Measurements from ENCODE around the gene PABPN1L. TPM values are rescaled to one million over a fixed set of nuclear protein-coding genes. Genes with fewer than 3 reads are reported as not detected.

Gene PABPN1L
- total and polyA plus RNA-seq, 2 experiments from 2014 or later, result not detected

DNA sequence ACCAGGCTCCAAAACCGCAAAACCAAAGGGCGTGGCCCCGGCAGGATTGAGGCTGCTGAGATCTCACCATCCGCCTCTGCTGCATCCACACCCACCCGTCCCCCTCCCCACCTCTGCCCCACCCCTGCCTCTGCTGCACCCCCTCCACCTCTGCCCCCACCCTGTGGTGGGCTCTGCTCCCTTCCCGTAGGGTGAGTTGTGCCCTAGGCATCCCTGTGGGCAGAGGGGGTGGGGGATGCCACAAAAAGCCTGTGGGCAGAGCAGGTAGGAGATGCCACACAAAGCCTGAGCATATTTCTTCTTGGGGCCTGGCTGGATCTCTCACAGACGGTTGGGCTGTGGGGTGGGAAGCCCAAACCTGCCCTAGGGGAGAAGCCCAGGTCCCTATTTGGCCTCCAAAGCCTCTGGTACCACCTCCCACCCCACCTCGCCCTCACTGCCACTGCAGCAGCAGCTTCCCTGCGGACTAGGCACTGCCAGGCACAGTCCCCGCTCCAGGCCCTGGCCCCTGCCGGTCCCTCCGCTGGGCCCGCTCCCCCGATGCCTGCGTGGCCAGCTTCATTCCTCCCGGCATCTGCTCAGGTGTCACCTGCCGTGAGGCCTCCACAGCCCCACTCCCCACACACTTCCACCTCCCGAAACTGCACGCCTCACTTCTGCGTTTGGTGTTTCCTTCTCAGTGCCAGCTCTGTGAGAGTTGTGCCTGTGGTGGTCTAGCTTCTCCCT, 11.3 kb upstream of the PABPN1L start:
- Mint-ChIP-seq H3K4me3 (no peak overlapping the region), H3K27me3 (ENCODE audit: insufficient read depth, low read depth, poor library complexity) (peaks cover 19% of the 10 kb centered on the region), H3K9me3 (no peaks in the 10 kb centered on the region; the same call in none of the 3 replicates), H3K36me3 (ENCODE audit: low read depth) (no peaks in the 10 kb centered on the region; the same call in 2 of the 3 replicates), H3K4me1 (no peaks in the 10 kb centered on the region; the same call in 2 of the 3 replicates), H3K27ac (no peak overlapping the region)
- no peaks in the 10 kb centered on the region for H3F3A ChIP-seq (replicated peaks; ENCODE audit: low read depth)
- DNase-seq (ENCODE audit: low spot score) (no peak), ATAC-seq (no peak)
- no peak overlapping the region for H2AFZ ChIP-seq
- TF ChIP-seq JUNB (IDR thresholded peaks at IDR 0.05; ENCODE audit: unreplicated experiment) (no peak), EZH2phosphoT487 (IDR thresholded peaks at IDR 0.05; ENCODE audit: unreplicated experiment) (no peak), NANOG (IDR thresholded peaks at IDR 0.05; ENCODE audit: borderline replicate concordance) (no peak), ZNF114 (CRISPR knock-in tag; IDR thresholded peaks at IDR 0.05) (no peak)
- no peaks in the 10 kb centered on the region for H3K27me3 ChIP-seq (ENCODE audit: insufficient read depth)
- H3K9me2 ChIP-seq (ENCODE audit: insufficient read depth), result no peaks in the 10 kb centered on the region
- no peaks in the 10 kb centered on the region for H4K20me1 ChIP-seq (replicated peaks; ENCODE audit: insufficient read depth)
- H3K4me2 ChIP-seq, result no peak overlapping the region
- H3K4me3 ChIP-seq, result no peak overlapping the region
- no peaks in the 10 kb centered on the region for H3K79me2 ChIP-seq (replicated peaks; ENCODE audit: insufficient read depth)
- no peaks in the 10 kb centered on the region for H3K4me1 ChIP-seq (ENCODE audit: insufficient read depth)
- no peak overlapping the region for H3K27ac ChIP-seq (ENCODE audit: low read depth)
- no peaks in the 10 kb centered on the region for H3K36me3 ChIP-seq (ENCODE audit: insufficient read depth)

DNA sequence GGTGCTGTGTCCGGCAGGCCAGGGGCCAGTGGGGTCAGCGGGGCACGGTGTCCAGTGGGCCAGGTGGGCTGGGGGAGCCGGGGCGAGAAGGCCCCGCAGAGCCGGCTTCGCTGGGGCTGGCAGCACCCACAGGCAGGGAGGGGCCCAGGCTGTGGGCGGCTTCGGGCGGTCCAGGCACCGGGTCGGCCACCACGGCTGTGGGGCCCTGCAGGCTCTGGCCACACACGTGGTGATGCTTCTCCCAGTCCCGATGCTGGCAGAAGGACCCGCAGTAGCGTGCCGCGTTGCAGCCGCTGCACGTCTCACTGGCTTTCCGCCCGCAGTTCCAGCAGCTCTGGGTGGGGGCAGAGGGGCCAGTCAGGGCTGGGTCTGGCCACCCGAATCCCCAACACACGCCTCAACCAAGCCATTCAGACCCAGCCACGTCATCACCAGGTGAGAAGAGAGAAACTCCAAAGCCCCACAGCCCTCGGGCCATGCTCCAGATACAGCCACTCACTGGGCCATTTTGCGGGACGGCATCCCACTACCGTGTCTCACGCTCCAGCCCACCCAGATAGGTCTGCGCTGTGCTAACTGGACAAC, 10.6 kb upstream of the PABPN1L start:
- Histone ChIP-seq H3K27me3 (ENCODE audit: insufficient read depth) (no peaks in the 10 kb centered on the region), H4K20me1 (replicated peaks; ENCODE audit: insufficient read depth) (no peaks in the 10 kb centered on the region), H3K4me1 (ENCODE audit: insufficient read depth) (no peaks in the 10 kb centered on the region), H3K36me3 (ENCODE audit: insufficient read depth) (no peaks in the 10 kb centered on the region), H3K4me2 (no peak overlapping the region), H3K79me2 (replicated peaks; ENCODE audit: insufficient read depth) (no peaks in the 10 kb centered on the region), H3F3A (replicated peaks; ENCODE audit: low read depth) (no peaks in the 10 kb centered on the region), H3K9me2 (ENCODE audit: insufficient read depth) (no peaks in the 10 kb centered on the region), H2AFZ (no peak overlapping the region), H3K27ac (ENCODE audit: low read depth) (no peak overlapping the region), H3K4me3 (no peak overlapping the region)
- Mint-ChIP-seq H3K36me3 (ENCODE audit: low read depth) (no peaks in the 10 kb centered on the region; the same call in 2 of the 3 replicates), H3K4me1 (no peaks in the 10 kb centered on the region; the same call in 2 of the 3 replicates), H3K27me3 (ENCODE audit: insufficient read depth, low read depth, poor library complexity) (peaks cover 18% of the 10 kb centered on the region), H3K27ac (no peak overlapping the region), H3K9me3 (no peaks in the 10 kb centered on the region; the same call in 1 of the 3 replicates), H3K4me3 (no peak overlapping the region)
- DNase-seq (ENCODE audit: low spot score), result no peak
- ATAC-seq, result no peak
- TF ChIP-seq JUNB (IDR thresholded peaks at IDR 0.05; ENCODE audit: unreplicated experiment) (no peak), POLR2AphosphoS5 (IDR thresholded peaks at IDR 0.05; ENCODE audit: low read depth) (no peak), EZH2 (IDR thresholded peaks at IDR 0.05; ENCODE audit: low read depth, unreplicated experiment) (no peak), ZNF114 (CRISPR knock-in tag; IDR thresholded peaks at IDR 0.05) (no peak)
- TF ChIP-seq, protein P1, sequence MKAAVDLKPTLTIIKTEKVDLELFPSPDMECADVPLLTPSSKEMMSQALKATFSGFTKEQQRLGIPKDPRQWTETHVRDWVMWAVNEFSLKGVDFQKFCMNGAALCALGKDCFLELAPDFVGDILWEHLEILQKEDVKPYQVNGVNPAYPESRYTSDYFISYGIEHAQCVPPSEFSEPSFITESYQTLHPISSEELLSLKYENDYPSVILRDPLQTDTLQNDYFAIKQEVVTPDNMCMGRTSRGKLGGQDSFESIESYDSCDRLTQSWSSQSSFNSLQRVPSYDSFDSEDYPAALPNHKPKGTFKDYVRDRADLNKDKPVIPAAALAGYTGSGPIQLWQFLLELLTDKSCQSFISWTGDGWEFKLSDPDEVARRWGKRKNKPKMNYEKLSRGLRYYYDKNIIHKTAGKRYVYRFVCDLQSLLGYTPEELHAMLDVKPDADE (IDR thresholded peaks at IDR 0.05), result no peak
- TF ChIP-seq, protein P2, sequence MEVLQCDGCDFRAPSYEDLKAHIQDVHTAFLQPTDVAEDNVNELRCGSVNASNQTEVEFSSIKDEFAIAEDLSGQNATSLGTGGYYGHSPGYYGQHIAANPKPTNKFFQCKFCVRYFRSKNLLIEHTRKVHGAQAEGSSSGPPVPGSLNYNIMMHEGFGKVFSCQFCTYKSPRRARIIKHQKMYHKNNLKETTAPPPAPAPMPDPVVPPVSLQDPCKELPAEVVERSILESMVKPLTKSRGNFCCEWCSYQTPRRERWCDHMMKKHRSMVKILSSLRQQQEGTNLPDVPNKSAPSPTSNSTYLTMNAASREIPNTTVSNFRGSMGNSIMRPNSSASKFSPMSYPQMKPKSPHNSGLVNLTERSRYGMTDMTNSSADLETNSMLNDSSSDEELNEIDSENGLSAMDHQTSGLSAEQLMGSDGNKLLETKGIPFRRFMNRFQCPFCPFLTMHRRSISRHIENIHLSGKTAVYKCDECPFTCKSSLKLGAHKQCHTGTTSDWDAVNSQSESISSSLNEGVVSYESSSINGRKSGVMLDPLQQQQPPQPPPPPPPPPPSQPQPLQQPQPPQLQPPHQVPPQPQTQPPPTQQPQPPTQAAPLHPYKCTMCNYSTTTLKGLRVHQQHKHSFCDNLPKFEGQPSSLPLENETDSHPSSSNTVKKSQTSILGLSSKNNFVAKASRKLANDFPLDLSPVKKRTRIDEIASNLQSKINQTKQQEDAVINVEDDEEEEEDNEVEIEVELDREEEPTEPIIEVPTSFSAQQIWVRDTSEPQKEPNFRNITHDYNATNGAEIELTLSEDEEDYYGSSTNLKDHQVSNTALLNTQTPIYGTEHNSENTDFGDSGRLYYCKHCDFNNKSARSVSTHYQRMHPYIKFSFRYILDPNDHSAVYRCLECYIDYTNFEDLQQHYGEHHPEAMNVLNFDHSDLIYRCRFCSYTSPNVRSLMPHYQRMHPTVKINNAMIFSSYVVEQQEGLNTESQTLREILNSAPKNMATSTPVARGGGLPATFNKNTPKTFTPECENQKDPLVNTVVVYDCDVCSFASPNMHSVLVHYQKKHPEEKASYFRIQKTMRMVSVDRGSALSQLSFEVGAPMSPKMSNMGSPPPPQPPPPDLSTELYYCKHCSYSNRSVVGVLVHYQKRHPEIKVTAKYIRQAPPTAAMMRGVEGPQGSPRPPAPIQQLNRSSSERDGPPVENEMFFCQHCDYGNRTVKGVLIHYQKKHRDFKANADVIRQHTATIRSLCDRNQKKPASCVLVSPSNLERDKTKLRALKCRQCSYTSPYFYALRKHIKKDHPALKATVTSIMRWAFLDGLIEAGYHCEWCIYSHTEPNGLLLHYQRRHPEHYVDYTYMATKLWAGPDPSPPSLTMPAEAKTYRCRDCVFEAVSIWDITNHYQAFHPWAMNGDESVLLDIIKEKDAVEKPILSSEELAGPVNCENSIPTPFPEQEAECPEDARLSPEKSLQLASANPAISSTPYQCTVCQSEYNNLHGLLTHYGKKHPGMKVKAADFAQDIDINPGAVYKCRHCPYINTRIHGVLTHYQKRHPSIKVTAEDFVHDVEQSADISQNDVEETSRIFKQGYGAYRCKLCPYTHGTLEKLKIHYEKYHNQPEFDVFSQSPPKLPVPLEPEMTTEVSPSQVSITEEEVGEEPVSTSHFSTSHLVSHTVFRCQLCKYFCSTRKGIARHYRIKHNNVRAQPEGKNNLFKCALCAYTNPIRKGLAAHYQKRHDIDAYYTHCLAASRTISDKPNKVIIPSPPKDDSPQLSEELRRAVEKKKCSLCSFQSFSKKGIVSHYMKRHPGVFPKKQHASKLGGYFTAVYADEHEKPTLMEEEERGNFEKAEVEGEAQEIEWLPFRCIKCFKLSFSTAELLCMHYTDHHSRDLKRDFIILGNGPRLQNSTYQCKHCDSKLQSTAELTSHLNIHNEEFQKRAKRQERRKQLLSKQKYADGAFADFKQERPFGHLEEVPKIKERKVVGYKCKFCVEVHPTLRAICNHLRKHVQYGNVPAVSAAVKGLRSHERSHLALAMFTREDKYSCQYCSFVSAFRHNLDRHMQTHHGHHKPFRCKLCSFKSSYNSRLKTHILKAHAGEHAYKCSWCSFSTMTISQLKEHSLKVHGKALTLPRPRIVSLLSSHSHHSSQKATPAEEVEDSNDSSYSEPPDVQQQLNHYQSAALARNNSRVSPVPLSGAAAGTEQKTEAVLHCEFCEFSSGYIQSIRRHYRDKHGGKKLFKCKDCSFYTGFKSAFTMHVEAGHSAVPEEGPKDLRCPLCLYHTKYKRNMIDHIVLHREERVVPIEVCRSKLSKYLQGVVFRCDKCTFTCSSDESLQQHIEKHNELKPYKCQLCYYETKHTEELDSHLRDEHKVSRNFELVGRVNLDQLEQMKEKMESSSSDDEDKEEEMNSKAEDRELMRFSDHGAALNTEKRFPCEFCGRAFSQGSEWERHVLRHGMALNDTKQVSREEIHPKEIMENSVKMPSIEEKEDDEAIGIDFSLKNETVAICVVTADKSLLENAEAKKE (CRISPR knock-in tag; IDR thresholded peaks at IDR 0.05), result no peak

Data from GM23338 (cell line).